ENCODE measurements around the gene LARP4. TPM values are rescaled to one million over a fixed set of nuclear protein-coding genes. Genes with fewer than 3 reads are reported as not detected.
A peak's percentile ranks its signal among the peaks of the same experiment; 100 is the strongest.

The LARP4 gene
- total RNA-seq, 4 donors from 2014 or later: 30.0 to 68.2 (median 56.8) TPM

GRCh38 chr12:50401500-50402081 is 906 bp downstream of the LARP4 start:
- Histone ChIP-seq H3K36me3 (no peaks in the 10 kb centered on the region), H3K27me3 (peaks cover 2% of the 10 kb centered on the region), H3K4me3 (peak overlapping the region; percentile 83 to 92), H3K9me3 (no peaks in the 10 kb centered on the region), H3K4me1 (peaks cover 0 to 43% (median 0%) of the 10 kb centered on the region in 3 donors), H3K27ac (peak overlapping the region; percentile 91 to 94 (median 94))
- 0 to 1% methylated on average over 10 to 16 of the region's 16 CpGs for whole genome bisulfite sequencing, 2 donors (ENCODE audit: low coverage in 1 of 2)
- peak; percentile 31 for ATAC-seq
- TF ChIP-seq EP300 (IDR thresholded peaks at IDR 0.05): no peak
- TF ChIP-seq POLR2A (IDR thresholded peaks at IDR 0.05): peak in 1 of 2 donors; percentile 19

- peak overlapping the region; percentile 83 to 92 for H3K4me3 ChIP-seq
- H3K9me3 ChIP-seq: no peaks in the 10 kb centered on the region
- no peak for ATAC-seq
- TF ChIP-seq EP300 (IDR thresholded peaks at IDR 0.05): no peak
- TF ChIP-seq POLR2AphosphoS5 (IDR thresholded peaks at IDR 0.05): no peak
- no peak for TF ChIP-seq CTCF (IDR thresholded peaks at IDR 0.05)
- WGBS, 2 donors (ENCODE audit: low coverage in 1 of 2): 9 to 14% methylated on average over 7 of the region's 7 CpGs
- H3K4me1 ChIP-seq: peaks cover 0 to 52% (median 0%) of the 10 kb centered on the region in 3 donors
- H3K27ac ChIP-seq: peak overlapping the region; percentile 91 to 94 (median 94)
- H3K36me3 ChIP-seq: no peaks in the 10 kb centered on the region
- no peaks in the 10 kb centered on the region for H3K27me3 ChIP-seq
These were observed 1.7 kb downstream of the LARP4 start for GRCh38 chr12:50402264-50403000.

GRCh38 chr12:50403001-50403440 is 2.3 kb downstream of the LARP4 start:
- TF ChIP-seq EP300 (IDR thresholded peaks at IDR 0.05) (no peak), POLR2AphosphoS5 (IDR thresholded peaks at IDR 0.05) (no peak), POLR2A (IDR thresholded peaks at IDR 0.05) (no peak), CTCF (IDR thresholded peaks at IDR 0.05) (no peak)
- H3K9me3 ChIP-seq: no peaks in the 10 kb centered on the region
- no peaks in the 10 kb centered on the region for H3K36me3 ChIP-seq
- peak overlapping the region; percentile 91 to 94 (median 94) for H3K27ac ChIP-seq
- no peak for ATAC-seq
- H3K4me1 ChIP-seq: peaks cover 0 to 58% (median 0%) of the 10 kb centered on the region in 3 donors
- WGBS, 2 donors (ENCODE audit: low coverage in 1 of 2): 12 to 19% methylated on average over 3 of the region's 3 CpGs
- peak overlapping the region; percentile 83 to 92 for H3K4me3 ChIP-seq
- no peaks in the 10 kb centered on the region for H3K27me3 ChIP-seq

- no peaks in the 10 kb centered on the region for H3K27me3 ChIP-seq
- H3K36me3 ChIP-seq: no peaks in the 10 kb centered on the region
- WGBS, 2 donors (ENCODE audit: low coverage in 1 of 2): 96 to 97% methylated on average over 3 to 8 of the region's 8 CpGs
- peaks cover 0 to 71% (median 0%) of the 10 kb centered on the region in 3 donors for H3K4me1 ChIP-seq
- no peak overlapping the region for H3K4me3 ChIP-seq
- H3K9me3 ChIP-seq: no peaks in the 10 kb centered on the region
- H3K27ac ChIP-seq: peak overlapping the region in 3 of 4 donors; percentile 50 to 94 (median 91)
- TF ChIP-seq CTCF (IDR thresholded peaks at IDR 0.05) (no peak), POLR2A (IDR thresholded peaks at IDR 0.05) (no peak), POLR2AphosphoS5 (IDR thresholded peaks at IDR 0.05) (no peak), EP300 (IDR thresholded peaks at IDR 0.05) (no peak)
- ATAC-seq: no peak
These were observed 3.6 kb downstream of the LARP4 start for GRCh38 chr12:50404307-50404706.

GRCh38 chr12:50411051-50411660 is 10.5 kb downstream of the LARP4 start:
- no peak for TF ChIP-seq POLR2AphosphoS5 (IDR thresholded peaks at IDR 0.05)
- TF ChIP-seq EP300 (IDR thresholded peaks at IDR 0.05): no peak
- no peak for TF ChIP-seq CTCF (IDR thresholded peaks at IDR 0.05)
- no peak for TF ChIP-seq POLR2A (IDR thresholded peaks at IDR 0.05)
- Histone ChIP-seq H3K4me1 (peaks cover 0 to 75% (median 0%) of the 10 kb centered on the region in 3 donors), H3K36me3 (peaks cover 0 to 4% of the 10 kb centered on the region in 2 donors), H3K27me3 (no peaks in the 10 kb centered on the region), H3K4me3 (no peak overlapping the region), H3K27ac (no peak overlapping the region), H3K9me3 (no peaks in the 10 kb centered on the region)
- no peak for ATAC-seq
- 90 to 93% methylated on average over 4 to 9 of the region's 9 CpGs for WGBS, 2 donors (ENCODE audit: low coverage in 1 of 2)

Measured in gastroesophageal sphincter (tissue), 4 donors.